GM18873 (cell line): ENCODE data around the gene CELF2.
"Not testable (repeated sequence)": the region's sequence is repeated elsewhere in the genome, so short reads cannot be mapped to it uniquely, and the experiment has no call there.

Source experiments
- ATAC-seq: cut with Tn5 transposase; IDR thresholded peaks from one replicate; pipeline ENCODE4 v1.9.1; 2021; ENCODE audit warnings: mild to moderate bottlenecking, moderate library complexity, moderate number of reproducible peaks; ENCODE audit not compliant: unreplicated experiment, low FRiP score

Gene CELF2

DNA sequence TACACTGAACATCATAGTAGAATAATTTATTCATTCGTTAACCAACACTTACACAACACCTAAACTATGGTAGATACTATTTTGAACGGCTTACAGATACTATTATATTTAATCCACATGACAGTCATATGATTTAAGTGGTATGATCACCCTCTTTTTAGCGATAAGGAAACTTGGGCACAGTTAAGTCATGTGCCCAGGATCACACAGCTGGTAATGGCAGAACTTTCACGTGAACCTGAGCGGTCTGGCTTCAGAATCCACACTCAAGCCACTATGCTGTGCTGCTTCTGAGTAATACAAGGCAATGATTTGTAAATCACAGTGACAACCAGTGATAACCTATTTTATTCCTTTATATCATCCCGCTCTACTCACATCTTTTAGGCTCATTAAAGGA lies 99.1 kb downstream of the CELF2 start:
- no peak for ATAC-seq

DNA sequence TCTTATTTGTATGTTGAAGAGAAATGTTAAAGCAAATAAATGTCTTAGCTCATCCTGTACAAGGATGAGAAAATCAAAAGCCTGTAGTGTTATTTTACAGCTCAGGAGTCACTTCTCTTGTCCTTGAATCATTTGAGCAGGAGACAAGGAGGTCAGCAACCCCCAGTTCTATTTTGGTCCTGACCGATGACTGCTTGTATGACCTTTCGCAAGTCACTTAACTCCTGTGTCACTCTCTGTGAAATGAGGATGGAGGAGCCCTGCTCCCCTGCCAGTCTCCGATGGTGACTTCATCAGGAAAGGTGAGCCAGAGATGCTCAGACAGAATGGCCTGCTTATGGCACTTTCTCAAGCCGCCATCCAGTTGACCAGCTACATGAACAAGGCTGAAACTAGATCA lies 101.0 kb downstream of the CELF2 start:
- ATAC-seq = no peak

DNA sequence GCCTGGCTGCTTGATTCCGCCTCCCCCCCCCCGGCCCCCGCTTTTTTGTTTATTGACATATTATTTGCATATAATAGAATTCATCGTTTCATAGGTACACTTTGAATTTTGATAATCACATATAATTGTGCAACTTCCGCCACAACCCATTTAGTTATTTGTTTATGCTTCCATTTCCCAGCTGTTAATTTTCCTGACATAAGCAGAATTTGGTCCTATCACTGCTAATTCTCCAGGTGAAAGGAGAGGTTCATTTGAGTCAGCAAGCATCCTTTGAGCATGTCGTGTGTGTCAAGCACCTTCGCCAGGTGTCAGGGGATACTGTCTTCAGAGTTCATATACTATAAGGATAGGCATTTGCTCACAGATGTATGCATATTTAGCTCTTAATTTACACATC lies 102.2 kb downstream of the CELF2 start:
- no peak for ATAC-seq

DNA sequence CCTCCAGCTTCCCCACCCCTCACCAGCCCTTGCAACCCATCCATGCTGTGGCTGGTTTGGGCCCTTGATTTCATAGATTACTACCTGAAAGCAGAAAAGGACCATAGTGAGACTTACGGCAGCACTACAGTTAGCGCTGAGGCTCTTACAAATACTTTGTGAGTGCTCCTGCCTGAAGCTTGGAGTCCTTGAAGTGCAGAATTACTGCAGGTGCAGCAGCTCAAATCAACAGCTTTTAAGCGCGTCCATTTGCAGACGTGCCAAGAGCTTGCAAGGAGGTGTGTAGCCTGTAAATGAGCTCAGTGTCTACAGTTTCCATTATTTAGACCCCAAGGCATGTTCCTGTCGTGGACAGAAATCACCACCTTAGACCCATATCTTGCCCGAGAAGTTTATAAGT lies 103.0 kb downstream of the CELF2 start:
- no peak for ATAC-seq

DNA sequence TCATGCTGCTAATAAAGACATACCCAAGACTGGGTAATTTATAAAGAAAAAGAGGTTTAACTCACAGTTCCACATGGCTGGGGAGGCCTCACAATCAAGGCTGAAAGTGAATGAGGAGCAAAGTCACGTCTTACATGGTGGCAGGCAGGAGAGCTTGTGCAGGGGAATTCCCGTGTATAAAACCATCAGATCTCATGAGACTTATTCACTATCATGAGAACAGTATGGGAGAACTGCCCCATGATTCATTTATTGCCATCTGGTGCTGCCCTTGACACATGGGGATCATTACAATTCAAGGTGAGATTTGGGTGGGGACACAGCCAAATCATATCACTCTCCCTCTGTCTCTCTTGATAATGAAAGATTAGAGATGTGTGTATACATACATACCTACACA lies 106.2 kb downstream of the CELF2 start:
- not testable (repeated sequence) for ATAC-seq

DNA sequence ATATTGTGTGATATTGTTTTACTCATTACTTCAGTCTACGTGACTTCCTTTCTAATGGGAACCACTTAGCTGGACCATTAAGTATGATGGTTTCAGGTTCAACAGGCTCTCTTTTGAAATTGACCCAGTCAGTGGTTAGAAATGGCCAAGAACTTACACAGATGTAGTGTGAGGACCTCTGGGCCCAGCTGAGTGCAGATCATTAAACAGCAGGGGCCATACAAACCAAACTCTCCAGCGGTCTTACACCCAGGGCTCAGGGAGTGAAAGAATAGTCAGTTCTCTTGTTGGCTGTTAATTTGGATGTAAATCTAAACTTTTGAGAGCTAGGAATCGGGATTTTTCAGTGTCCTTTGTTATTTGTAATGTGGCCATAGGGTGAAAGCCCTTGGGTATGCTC lies 107.3 kb downstream of the CELF2 start:
- no peak for ATAC-seq

DNA sequence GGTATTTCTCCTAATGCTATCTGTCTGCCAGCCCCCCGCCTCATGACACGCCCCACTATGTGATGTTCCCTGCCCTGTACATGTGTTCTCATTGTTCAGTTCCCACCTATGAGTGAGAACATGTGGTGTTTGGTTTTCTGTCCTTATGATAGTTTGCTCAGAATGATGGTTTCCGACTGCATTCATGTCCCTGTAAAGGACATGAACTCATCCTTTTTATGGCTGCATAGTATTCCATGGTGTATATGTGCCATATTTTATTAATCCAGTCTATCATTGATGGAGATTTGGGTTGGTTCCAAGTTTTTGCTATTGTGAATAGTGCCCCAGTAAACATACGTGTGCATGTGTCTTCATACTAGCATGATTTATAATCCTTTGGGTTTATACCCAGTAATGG lies 109.3 kb downstream of the CELF2 start:
- not testable (repeated sequence) for ATAC-seq

DNA sequence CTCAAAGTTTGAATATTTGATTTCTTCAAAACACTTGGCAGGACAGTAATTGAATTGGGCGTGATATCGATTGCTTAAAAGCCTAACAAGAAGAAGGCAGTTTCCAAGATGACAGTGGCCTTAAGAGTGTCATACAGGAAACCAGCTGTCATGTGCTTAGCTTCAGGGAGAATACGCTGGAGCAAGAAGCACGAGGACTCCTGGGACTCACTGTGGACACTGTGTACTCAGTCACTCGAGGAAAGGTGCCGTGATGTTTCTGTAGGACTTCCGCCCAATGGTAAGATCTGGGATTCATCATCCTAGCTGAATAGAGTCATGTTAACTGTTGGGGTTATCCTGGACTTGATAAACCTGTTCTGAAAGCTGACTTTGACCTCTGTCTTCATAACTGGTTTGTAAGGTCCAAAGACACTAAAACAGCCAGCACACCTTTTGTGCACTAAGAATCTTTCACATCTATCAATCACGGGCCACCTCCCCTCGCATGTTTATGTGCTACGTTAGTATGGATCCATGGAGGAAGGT lies 113.5 kb downstream of the CELF2 start:
- ATAC-seq = no peak

DNA sequence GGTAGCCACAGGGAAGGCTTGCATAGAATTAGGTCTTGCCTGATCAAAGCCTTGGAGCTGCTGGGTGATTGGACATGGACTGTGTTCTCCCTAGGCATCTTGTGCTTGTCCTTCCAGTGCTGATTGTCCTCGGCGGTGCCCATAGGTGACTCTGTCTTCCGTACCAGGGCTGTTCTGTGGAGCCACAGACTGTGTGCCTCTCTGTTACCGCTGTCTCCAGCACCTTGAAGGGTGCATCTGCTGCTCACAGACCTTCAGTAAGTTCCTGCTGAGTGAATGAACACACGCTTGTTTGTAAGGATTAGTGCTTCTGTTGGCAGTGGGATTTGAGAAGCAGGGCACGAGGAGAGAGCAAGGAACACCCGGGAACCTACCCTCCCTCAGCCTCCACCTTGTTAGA lies 116.7 kb downstream of the CELF2 start:
- ATAC-seq = no peak

DNA sequence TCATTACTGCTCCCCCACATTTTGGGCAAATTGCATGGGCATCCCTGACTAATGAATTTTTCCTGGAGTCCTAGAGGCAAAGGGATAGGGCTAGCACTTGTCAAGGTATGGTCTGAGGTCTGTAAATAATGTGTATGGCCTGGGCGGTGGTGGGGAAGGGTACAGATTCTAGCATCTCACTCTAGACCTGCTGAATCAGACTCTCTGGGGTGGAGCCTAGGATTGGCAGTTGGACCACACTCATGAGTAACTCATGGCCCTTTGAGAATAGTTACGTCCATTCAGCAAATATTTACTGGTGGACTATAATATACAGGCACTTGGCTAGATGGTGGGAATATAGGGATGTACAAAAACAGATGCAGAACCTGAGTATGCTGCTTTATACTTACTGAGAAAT lies 118.0 kb downstream of the CELF2 start:
- no peak for ATAC-seq

DNA sequence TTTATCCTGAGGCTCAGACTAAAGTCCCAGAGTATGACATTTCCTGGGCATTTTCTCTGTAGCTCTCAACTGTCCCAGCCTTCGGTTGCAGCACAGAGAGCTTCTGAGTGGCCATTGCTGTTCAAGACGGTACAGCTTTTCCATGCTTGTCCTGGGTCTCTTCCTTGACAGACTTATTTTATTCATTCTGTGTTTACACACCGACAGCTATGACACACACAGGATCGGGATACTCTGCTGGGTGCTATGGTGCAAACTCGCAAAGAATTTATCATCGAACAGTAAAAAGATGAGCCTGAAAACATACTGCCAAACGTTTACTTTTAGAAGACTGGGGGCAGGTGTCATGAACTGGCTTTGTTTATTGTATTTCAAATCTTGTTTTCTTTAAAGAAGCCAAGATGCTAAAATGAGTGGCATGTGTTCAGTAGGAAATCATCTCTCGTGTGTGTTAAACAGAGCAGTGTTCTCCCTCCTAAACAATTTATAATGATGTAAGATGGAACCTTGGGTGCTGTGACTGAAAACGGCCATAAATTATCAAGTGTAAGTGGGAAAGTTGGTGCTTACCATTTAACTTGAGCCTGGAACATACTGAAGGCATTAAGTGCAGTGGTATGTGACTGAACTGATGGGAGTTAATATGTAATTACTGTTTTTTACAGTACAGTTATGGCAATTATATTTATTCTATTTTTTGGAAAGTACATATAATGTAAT lies 120.8 kb downstream of the CELF2 start:
- ATAC-seq = no peak

DNA sequence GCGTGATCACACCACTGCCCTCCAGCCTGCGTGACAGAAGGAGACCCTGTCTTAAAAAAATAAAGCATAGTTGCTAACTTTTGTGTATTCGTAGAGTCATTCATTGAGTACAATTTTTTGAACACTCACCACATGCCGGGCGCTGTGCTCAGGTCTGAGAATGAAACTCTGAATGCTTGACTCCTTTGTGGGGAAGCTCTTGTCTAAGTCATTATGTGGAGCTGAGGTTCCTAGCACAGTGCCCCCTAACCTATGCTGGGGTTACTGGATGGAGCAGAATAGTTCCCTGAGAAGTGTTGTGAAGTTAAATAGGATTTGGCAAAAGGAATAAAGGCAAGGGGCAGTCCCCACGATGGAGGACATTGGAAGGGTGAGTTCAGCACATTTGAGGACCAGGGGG lies 123.3 kb downstream of the CELF2 start:
- no peak for ATAC-seq

DNA sequence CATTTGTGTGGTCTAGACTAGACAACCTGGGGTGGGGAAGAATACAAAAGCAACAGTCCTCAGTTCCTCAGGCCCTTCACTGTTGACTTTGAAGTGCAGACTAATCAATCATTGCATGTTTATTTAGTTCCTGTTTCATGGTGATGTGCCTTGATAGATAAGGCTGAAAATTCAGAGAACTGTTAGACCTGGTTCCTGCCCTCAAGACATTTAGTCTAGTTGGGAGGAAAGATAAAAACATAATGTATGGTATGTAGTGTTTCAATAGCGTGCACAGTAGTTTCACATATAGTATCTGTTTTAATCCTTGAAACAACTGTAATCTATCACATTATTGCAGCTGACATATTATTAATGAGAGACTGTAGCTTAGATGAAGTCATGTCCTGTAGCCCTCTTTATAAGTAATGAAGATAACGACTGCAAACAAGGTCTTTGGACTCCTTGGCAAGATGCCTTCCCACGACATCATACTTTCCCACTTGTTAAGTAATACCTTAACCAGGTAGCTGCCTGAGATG lies 124.0 kb downstream of the CELF2 start:
- no peak for ATAC-seq

DNA sequence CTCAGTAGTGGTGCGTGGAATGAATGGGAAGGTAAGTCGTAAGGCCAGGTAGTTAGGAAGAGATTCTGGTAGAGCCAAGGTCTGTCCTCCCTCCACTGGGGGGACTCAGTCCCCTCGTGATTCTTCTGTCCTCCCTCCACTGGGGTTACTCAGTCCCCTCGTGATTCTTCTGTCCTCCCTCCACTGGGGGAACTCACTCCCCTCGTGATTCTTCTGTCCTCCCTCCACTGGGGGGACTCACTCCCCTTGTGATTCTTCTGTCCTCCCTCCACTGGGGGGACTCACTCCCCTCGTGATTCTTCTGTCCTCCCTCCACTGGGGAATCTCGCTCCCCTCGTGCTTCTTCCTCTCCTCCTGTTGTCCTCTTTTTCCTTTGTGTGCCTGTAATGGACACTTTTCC lies 125.1 kb downstream of the CELF2 start:
- ATAC-seq = no peak

DNA sequence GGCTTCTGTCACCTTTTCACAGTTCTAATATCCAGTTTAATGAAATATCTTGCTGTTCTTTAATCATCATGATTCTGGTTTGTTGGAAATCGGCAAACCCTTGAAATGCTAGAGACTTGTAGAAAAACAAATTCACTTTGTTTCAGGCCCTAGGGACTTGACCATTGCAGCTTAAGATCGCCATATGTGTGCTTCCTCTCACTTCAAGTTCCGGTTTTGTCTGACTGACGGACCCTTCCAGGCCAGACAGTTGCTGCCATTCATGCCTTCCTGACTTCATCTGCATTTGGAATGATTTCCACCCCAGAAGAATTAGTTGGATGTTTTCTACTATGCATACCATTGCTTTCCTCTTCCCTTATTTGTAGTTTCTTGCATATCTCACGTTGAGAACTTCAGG lies 125.6 kb downstream of the CELF2 start:
- ATAC-seq = no peak

DNA sequence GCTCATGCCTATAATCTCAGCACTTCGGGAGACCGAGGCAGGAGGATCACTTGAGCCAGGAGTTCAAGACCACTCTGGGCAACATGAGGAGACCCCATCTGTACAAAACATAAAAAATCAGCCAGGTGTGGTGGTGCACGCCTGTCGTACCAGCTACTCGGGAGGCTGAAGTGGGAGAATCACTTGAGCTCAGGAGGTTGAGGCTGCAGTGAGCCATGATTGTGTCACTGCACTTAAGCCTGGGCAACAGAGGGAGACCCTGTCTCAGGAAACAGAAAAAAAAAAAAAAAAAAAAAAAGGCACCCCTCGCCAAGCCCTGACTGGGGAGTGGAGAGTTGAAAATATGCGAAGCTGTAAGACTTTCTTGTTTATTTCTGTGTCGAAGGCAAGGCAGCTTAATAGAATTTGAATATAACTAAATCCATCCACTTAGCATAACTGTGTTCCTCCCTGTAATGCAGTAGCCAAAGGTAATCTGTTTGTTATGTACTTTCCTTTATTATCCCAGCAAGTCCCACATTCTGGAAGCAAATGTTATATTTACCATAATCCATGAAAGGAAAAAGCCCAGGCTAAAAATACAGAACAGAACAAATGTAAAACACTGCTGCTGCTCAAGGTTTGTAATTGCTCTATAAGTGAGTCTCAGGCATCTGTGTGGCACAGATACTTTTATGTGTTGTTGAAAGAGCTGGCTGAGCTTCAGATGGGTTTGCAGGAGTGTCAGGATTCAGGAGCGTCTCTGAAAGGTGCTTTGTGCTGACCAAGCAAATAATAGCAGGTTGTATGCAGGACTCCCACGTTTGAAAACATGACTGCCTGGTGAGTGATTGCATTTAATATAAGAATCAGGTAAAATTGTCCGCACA lies 127.2 kb downstream of the CELF2 start:
- ATAC-seq = peak; percentile 14

DNA sequence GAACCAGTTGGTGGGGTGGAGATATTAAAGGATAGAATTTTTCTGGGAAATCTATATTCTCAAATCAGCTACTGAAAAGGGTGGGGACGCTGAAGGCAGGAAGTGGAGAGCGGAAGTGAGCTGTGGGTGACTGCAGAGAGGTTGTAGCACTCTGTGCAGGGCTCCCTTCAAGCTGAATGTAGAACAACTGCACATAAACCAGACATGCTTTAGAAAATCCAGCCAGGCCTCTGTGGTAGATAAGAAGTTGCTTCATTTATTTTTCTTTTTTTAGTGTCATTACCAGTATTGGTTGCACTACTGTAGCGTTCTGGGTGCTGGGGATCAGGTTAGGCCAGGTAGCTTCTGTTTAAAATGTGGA lies 127.8 kb downstream of the CELF2 start:
- peak; percentile 83 for ATAC-seq

DNA sequence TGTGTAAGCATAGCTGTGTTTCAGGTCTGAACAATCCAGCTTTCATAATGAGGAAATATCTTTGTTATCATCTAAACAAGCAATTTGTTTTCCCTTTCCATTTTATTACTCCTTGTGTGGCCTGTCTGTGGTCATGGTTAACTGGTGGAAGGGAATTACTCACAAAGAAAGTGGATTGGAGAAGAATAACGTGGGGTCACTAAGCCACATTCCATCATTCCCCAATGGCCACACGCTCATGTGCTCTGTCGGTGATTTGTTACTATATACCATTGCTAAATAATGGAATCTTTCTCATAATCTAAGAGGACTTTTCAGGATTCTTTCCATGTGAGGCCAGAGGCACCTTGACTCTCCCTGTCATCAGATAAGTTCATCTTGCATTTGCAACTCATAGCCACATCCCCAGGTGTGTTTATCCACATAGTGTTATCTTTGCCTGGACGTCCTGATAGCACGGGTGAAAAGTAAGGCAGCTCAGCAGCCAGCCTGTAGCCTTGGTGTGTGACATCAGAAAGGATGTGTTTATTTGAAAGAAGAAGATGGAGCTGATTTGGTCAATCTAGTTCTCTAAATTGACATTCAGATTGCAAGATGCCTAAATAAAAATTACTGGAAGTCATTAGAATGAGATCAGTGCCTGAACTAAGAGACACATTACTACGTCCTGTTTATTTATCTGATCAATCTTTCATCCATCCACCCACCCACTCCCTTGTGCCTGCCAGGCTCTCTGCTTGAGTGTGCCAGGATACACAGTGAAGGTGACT lies 128.9 kb downstream of the CELF2 start:
- no peak for ATAC-seq

DNA sequence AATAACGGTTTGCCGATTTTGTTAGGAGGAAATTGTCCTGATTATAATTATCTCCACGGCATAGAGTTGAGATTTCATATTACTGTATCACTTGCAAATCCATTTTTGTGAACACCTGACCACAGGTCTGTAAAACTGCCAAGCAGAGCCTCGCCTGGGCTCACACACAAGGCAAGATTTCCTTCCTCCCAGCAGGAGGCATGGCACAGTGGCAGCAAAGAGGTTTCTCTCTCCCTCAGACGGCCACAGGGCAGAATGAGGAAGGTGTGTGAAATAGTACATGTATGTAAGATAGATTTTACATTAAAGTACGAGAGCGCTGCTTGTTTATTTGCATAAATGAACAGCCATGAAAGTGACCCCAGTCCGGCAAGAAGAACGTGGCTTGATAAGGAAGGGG lies 130.1 kb downstream of the CELF2 start:
- ATAC-seq = no peak

DNA sequence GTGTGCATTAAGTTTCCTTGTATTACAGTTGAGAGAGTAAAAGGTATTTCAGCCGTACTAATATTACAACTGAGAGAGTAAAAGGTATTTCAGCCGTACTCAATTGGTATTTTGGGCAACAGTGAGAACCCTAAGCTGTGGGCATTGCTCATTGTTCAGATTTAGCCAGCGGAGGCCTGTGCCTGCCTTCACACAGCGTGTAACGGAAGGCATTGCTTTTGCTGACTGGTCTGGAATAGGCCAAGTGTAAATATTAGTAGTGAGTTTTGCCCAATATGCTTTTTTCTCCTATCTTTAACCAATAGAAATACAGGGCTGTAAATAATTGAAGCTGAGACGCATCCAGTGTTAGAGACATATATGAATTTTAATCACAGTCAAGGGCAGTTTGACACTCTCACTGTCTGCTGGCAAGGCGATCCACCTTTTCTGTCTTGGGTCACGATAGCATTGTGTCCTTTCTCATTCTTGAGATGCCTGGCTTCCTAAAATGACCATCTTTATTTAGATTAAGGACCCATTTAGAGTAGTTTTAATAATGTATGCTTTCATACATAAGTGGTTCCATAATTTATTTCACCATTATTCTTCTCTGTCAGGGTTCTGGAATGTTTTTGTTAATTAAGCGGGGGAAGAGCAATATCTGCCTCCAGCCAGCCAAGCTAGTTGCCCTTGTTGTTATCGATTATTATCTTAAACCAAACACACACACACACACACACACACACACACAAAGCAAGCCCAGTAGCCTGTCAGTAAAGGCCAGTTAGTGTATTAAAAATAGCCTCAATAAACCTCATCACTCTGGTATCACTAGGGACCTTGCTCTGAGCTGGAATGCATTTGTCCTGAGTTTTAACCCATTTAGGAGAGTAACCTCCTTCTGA lies 130.7 kb downstream of the CELF2 start:
- ATAC-seq = no peak
